ENCODE results near the gene CUL7. TPM values are rescaled to one million over a fixed set of nuclear protein-coding genes. Genes with fewer than 3 reads are reported as not detected.

CUL7 gene
- total RNA-seq, 1 experiment from 2014 or later, result 23.5 TPM

- Mint-ChIP-seq H3K4me3 (peak overlapping the region; percentile 93 to 96), H3K9me3 (no peaks in the 10 kb centered on the region), H3K36me3 (ENCODE audit: insufficient read depth in 1 of 3, low read depth in 3 of 3) (peaks cover 15 to 39% (median 24%) of the 10 kb centered on the region in 3 experiments), H3K27me3 (ENCODE audit: low read depth) (no peaks in the 10 kb centered on the region), H3K4me1 (peaks cover 20 to 22% of the 10 kb centered on the region in 2 experiments), H3K27ac (peak overlapping the region; percentile 99 to 100 (median 99))
- no peak overlapping the region for H4K8ac ChIP-seq (replicated peaks; ENCODE audit: insufficient read length, low read depth, low read length)
- H4K20me1 ChIP-seq (ENCODE audit: control insufficient read depth, insufficient read depth, insufficient read length), result no peaks in the 10 kb centered on the region
- 0 out of 2 replicates have a peak, but pooled peaks cover 4% of the 10 kb centered on the region for H3K4me1 ChIP-seq (ENCODE audit: insufficient read depth, low read length)
- no peak overlapping the region for H3K4ac ChIP-seq (ENCODE audit: low read depth, low read length)
- H2AK5ac ChIP-seq (ENCODE audit: insufficient read length, low read length), result no peak overlapping the region
- no peaks in the 10 kb centered on the region for H3K27me3 ChIP-seq (ENCODE audit: insufficient read depth, low read length)
- H2BK15ac ChIP-seq (ENCODE audit: low read depth, low read length), result no peak overlapping the region
- peaks cover 10% of the 10 kb centered on the region; the same call in 1 of the 2 replicates for H3K79me2 ChIP-seq (ENCODE audit: insufficient read depth, low read length)
- no peak overlapping the region for H3K27ac ChIP-seq (ENCODE audit: insufficient read length, low read depth, low read length)
- peak overlapping the region; percentile 36 for H3K18ac ChIP-seq (ENCODE audit: insufficient read length, low read depth, low read length)
- H3K79me1 ChIP-seq (ENCODE audit: insufficient read depth, low read depth, low read length, poor library complexity, severe bottlenecking), result peaks cover 3% of the 10 kb centered on the region
- H3T11ph ChIP-seq (ENCODE audit: low read length), result no peak overlapping the region
- no peak overlapping the region for H2BK120ac ChIP-seq (ENCODE audit: low read depth, low read length, poor library complexity, severe bottlenecking)
- H3K14ac ChIP-seq (ENCODE audit: insufficient read depth, low read length), result no peak overlapping the region
- peak overlapping the region; percentile 49 for H3K9ac ChIP-seq (ENCODE audit: extremely low read depth, insufficient read length, low read length)
- H3K23me2 ChIP-seq (ENCODE audit: insufficient read length, low read depth, low read length, poor library complexity, severe bottlenecking), result no peaks in the 10 kb centered on the region
- WGBS (ENCODE audit: extremely low coverage, insufficient read length, low lambda C conversion rate), result no CpG with 5 or more reads among the region's 15 CpGs
- H4K5ac ChIP-seq (ENCODE audit: insufficient read length, low read depth, low read length), result no peak overlapping the region
- no peak overlapping the region for H3K23ac ChIP-seq (ENCODE audit: insufficient read length, low read depth, low read length)
- no peak overlapping the region for H2AFZ ChIP-seq (ENCODE audit: low read length)
- no peak overlapping the region for H3K56ac ChIP-seq (ENCODE audit: insufficient read length, low read depth, low read length)
- no peak overlapping the region for H4K91ac ChIP-seq (ENCODE audit: insufficient read length, low read depth, low read length)
- no peak overlapping the region for H2BK12ac ChIP-seq (ENCODE audit: insufficient read length, low read depth, low read length)
- no peak overlapping the region for H2BK5ac ChIP-seq (ENCODE audit: insufficient read length, low read length)
- no peaks in the 10 kb centered on the region for H3K9me3 ChIP-seq (ENCODE audit: control insufficient read depth, low read depth, low read length)
- no peak for TF ChIP-seq CTCF (conservative IDR thresholded peaks at IDR 0.05)
- no peak overlapping the region for H2BK20ac ChIP-seq (ENCODE audit: low read depth, low read length, poor library complexity, severe bottlenecking)
- H3K4me2 ChIP-seq (ENCODE audit: insufficient read depth, insufficient read length, low read length), result peak overlapping the region; percentile 74
- no peak for DNase-seq
Measured at GRCh38 chr6:43060034-43060754, 6.5 kb upstream of the CUL7 start.

Measured in H9 (cell line).